Measurements from ENCODE around the gene DHX34.
A peak's percentile ranks its signal among the peaks of the same experiment; 100 is the strongest.
"Not testable (repeated sequence)": the region's sequence is repeated elsewhere in the genome, so short reads cannot be mapped to it uniquely, and the experiment has no call there.

The DHX34 gene

DNA sequence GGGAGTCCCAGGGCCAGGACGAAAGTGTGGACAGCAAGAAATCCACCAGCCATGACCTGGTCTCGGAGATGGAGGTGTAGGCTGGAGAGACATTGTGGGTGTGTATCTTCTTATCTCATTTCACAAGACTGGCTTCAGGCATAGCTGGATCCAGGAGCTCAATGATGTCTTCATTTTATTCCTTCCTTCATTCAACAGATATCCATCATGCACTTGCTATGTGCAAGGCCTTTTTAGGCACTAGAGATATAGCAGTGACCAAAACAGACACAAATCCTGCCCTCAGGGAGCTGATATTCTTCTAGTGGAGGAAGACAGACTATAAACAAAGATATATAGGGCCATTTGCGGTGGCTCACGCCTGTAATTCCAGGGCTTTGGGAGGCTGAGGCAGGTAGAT lies 7.4 kb upstream of the DHX34 start:
- Mint-ChIP-seq H3K9me3 (no peaks in the 10 kb centered on the region), H3K27me3 (ENCODE audit: low read depth) (no peaks in the 10 kb centered on the region), H3K4me1 (ENCODE audit: low read depth) (peaks cover under 1% of the 10 kb centered on the region), H3K27ac (no peak overlapping the region), H3K4me3 (no peak overlapping the region), H3K36me3 (ENCODE audit: low read depth) (no peaks in the 10 kb centered on the region)
- DNase-seq (ENCODE audit: low spot score) = no peak

DNA sequence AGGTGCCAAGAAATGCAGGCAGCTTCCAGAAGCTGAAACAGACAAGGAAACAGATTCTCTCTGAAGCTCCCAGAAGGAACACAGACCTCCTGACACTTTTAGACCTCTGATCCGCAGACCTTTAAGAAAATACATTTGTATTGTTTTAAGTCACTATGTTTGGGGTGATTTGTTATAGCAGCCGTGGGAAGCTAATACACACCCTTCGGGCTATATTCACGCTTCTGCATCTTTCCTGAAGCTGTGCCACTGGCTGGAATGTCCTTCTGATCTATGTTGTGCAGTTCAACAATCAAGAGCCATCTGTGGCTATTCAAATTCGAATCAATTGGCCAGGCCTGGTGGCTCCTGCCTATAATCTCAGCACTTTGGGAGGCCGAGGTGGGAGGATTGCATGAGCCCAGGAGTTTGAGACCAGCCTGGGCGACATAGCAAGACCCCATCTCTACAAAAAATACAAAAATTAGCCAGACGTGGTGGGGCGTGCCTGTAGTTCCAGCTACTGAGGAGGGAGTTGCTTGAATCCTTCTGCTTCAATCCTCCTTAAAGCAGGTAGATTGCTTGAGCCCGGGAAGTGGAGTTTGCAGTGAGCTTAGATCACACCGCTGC lies 5.8 kb upstream of the DHX34 start:
- no peak overlapping the region for H3K4me3 Mint-ChIP-seq
- H3K4me1 Mint-ChIP-seq (ENCODE audit: low read depth) = no peaks in the 10 kb centered on the region
- DNase-seq (ENCODE audit: low spot score) = no peak
- H3K36me3 Mint-ChIP-seq (ENCODE audit: low read depth) = no peaks in the 10 kb centered on the region
- no peaks in the 10 kb centered on the region for H3K9me3 Mint-ChIP-seq
- no peak overlapping the region for H3K27ac Mint-ChIP-seq
- H3K27me3 Mint-ChIP-seq (ENCODE audit: low read depth) = no peaks in the 10 kb centered on the region

- no peak overlapping the region for H3K4me3 Mint-ChIP-seq
- no peaks in the 10 kb centered on the region for H3K9me3 Mint-ChIP-seq
- DNase-seq (ENCODE audit: low spot score) = no peak
- no peaks in the 10 kb centered on the region for H3K36me3 Mint-ChIP-seq (ENCODE audit: low read depth)
- peaks cover 8% of the 10 kb centered on the region for H3K4me1 Mint-ChIP-seq (ENCODE audit: low read depth)
- H3K27me3 Mint-ChIP-seq (ENCODE audit: low read depth) = peaks cover 2% of the 10 kb centered on the region
- H3K27ac Mint-ChIP-seq = no peak overlapping the region
Measured at GRCh38 chr19:47344425-47344824, 4.7 kb upstream of the DHX34 start.

- not testable (repeated sequence) for H3K4me3 Mint-ChIP-seq; H3K27me3 Mint-ChIP-seq (ENCODE audit: low read depth); DNase-seq (ENCODE audit: low spot score); H3K27ac Mint-ChIP-seq; H3K9me3 Mint-ChIP-seq; H3K36me3 Mint-ChIP-seq (ENCODE audit: low read depth)
- H3K4me1 Mint-ChIP-seq (ENCODE audit: low read depth) = peaks cover 19% of the 10 kb centered on the region
Measured at GRCh38 chr19:47346024-47346423, 3.1 kb upstream of the DHX34 start.

GRCh38 chr19:47350630-47351029 lies 1.5 kb downstream of the DHX34 start:
- Mint-ChIP-seq H3K27me3 (ENCODE audit: low read depth) (peaks cover 2% of the 10 kb centered on the region), H3K36me3 (ENCODE audit: low read depth) (peaks cover 23% of the 10 kb centered on the region), H3K4me1 (ENCODE audit: low read depth) (peaks cover 26% of the 10 kb centered on the region), H3K4me3 (peak overlapping the region; percentile 37), H3K9me3 (no peaks in the 10 kb centered on the region), H3K27ac (peak overlapping the region; percentile 49)
- no peak for DNase-seq (ENCODE audit: low spot score)

- Mint-ChIP-seq H3K4me1 (ENCODE audit: low read depth) (peaks cover 26% of the 10 kb centered on the region), H3K27ac (no peak overlapping the region), H3K36me3 (ENCODE audit: low read depth) (peaks cover 31% of the 10 kb centered on the region), H3K27me3 (ENCODE audit: low read depth) (peaks cover 2% of the 10 kb centered on the region), H3K4me3 (peak overlapping the region; percentile 12), H3K9me3 (no peaks in the 10 kb centered on the region)
- DNase-seq (ENCODE audit: low spot score) = no peak
Measured at GRCh38 chr19:47351548-47351947, 2.4 kb downstream of the DHX34 start.

DNA sequence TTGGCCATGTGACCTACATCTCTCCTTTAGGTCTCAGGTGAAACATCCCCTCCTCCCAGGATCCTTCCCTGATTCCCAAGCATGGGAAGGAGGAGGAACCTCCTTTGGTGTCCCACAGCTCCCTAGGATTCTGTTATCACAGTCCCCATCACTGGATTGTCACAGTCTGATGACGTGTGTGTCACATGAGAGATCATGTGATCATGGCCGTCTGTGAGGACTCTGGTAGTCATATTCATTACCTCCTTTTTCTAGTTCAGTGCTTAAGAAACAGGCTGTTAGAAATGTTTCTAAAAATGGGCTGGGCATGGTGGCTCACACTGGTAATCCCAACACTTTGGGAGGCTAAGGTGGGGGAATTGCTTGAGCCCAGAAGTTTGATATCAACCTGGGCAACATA lies 3.0 kb downstream of the DHX34 start:
- no peak for DNase-seq (ENCODE audit: low spot score)
- Mint-ChIP-seq H3K36me3 (ENCODE audit: low read depth) (peaks cover 36% of the 10 kb centered on the region), H3K27ac (no peak overlapping the region), H3K9me3 (no peaks in the 10 kb centered on the region), H3K27me3 (ENCODE audit: low read depth) (peaks cover 2% of the 10 kb centered on the region), H3K4me1 (ENCODE audit: low read depth) (peaks cover 26% of the 10 kb centered on the region), H3K4me3 (no peak overlapping the region)

- Mint-ChIP-seq H3K36me3 (ENCODE audit: low read depth) (peaks cover 48% of the 10 kb centered on the region), H3K9me3 (no peaks in the 10 kb centered on the region), H3K27me3 (ENCODE audit: low read depth) (peaks cover 2% of the 10 kb centered on the region), H3K4me1 (ENCODE audit: low read depth) (peaks cover 26% of the 10 kb centered on the region), H3K27ac (no peak overlapping the region), H3K4me3 (no peak overlapping the region)
- DNase-seq (ENCODE audit: low spot score) = no peak
Measured at GRCh38 chr19:47353307-47353712, 4.2 kb downstream of the DHX34 start.

DNA sequence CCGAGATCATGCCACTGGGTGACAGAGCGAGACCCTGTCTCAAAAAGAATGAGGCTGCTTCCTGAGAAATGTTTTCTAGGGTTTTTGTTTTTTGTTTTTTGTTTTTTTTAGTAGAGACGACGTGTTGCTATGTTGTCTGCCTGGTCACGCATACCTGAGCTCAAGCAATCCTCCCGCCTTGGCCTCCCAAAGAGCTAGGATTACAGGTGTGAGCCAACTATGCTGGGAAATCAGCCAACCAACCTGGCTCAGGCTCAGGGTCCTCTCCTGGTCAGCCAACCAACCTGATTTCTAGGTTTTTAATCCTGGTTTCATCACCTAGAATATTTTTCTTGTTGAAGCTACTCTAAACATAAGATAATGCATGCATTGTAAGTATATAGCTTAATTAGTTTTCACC lies 7.8 kb downstream of the DHX34 start:
- H3K27me3 Mint-ChIP-seq (ENCODE audit: low read depth) = no peaks in the 10 kb centered on the region

DNA sequence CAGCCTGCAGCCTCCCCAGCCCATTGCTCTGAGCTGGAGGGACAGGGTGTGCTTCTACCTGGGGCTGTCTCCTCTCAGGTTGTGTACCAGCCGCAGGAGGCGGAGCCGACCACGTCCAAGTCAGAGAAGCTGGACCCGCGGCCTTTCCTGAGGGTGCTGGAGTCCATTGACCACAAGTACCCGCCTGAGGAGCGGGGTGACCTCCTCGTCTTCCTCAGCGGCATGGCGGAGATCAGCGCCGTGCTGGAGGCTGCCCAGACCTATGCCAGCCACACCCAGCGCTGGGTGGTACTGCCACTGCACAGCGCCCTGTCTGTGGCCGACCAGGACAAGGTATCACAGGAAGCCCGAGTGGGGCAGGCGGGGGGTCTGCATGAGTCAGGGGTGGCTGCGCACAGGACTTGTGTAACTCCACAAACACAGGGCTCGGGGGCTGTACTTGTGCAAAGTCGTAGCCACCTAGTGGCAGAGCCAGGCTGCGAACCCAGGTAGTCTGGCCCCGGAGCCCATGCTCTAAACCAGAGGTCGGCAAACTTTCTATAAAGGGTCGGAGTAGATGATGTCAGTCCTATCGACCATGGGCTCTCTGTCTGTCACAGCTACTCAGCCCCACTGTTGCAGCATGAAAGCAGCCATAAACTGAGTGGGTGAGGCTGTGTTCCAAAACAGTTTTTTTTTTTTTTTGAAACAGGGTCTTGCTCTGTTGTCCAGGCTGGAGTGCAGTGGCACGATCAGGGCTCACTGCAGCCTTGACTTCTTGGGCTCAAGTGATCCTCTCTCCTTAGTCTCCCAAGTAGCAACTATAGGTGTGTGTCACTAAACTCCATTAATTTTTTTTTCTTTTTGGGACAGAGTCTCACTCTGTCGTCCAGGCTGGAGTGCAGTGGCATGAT lies 8.9 kb downstream of the DHX34 start:
- Mint-ChIP-seq H3K9me3 (no peaks in the 10 kb centered on the region), H3K36me3 (ENCODE audit: low read depth) (peaks cover 57% of the 10 kb centered on the region), H3K4me1 (ENCODE audit: low read depth) (no peaks in the 10 kb centered on the region), H3K27ac (no peak overlapping the region), H3K27me3 (ENCODE audit: low read depth) (no peaks in the 10 kb centered on the region), H3K4me3 (no peak overlapping the region)
- DNase-seq (ENCODE audit: low spot score) = no peak

More for the DNA sequence above, 7.8 kb downstream of the DHX34 start:
- Mint-ChIP-seq H3K4me3 (no peak overlapping the region), H3K36me3 (ENCODE audit: low read depth) (peaks cover 60% of the 10 kb centered on the region), H3K4me1 (ENCODE audit: low read depth) (peaks cover 1% of the 10 kb centered on the region), H3K27ac (no peak overlapping the region), H3K9me3 (no peaks in the 10 kb centered on the region)
- DNase-seq (ENCODE audit: low spot score) = no peak

- no peaks in the 10 kb centered on the region for H3K9me3 Mint-ChIP-seq
- H3K36me3 Mint-ChIP-seq (ENCODE audit: low read depth) = peaks cover 55% of the 10 kb centered on the region
- DNase-seq (ENCODE audit: low spot score) = no peak
- H3K4me1 Mint-ChIP-seq (ENCODE audit: low read depth) = no peaks in the 10 kb centered on the region
- no peak overlapping the region for H3K27ac Mint-ChIP-seq
- no peak overlapping the region for H3K4me3 Mint-ChIP-seq
- H3K27me3 Mint-ChIP-seq (ENCODE audit: low read depth) = no peaks in the 10 kb centered on the region
Measured at GRCh38 chr19:47358936-47359335, 9.8 kb downstream of the DHX34 start.

DNA sequence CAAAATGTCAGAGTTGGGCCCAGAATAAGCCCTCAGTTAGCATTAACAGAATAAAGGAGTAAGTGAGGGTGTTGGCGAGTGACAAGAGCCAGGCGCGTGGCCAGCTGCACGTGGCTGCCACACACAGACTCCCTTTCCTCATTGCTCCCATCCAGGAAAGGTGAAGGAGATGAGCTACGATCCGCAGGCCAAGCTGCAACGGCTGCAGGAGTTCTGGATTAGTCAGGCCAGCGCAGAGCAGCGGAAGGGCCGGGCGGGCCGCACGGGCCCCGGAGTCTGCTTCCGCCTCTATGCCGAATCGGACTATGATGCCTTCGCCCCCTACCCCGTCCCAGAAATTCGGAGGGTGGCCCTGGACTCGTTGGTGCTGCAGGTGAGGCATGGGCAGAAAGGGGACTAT lies 13.2 kb downstream of the DHX34 start:
- Mint-ChIP-seq H3K4me1 (ENCODE audit: low read depth) (no peaks in the 10 kb centered on the region), H3K27ac (no peak overlapping the region), H3K9me3 (no peaks in the 10 kb centered on the region), H3K4me3 (no peak overlapping the region), H3K36me3 (ENCODE audit: low read depth) (peaks cover 40% of the 10 kb centered on the region), H3K27me3 (ENCODE audit: low read depth) (no peaks in the 10 kb centered on the region)
- DNase-seq (ENCODE audit: low spot score) = no peak

DNA sequence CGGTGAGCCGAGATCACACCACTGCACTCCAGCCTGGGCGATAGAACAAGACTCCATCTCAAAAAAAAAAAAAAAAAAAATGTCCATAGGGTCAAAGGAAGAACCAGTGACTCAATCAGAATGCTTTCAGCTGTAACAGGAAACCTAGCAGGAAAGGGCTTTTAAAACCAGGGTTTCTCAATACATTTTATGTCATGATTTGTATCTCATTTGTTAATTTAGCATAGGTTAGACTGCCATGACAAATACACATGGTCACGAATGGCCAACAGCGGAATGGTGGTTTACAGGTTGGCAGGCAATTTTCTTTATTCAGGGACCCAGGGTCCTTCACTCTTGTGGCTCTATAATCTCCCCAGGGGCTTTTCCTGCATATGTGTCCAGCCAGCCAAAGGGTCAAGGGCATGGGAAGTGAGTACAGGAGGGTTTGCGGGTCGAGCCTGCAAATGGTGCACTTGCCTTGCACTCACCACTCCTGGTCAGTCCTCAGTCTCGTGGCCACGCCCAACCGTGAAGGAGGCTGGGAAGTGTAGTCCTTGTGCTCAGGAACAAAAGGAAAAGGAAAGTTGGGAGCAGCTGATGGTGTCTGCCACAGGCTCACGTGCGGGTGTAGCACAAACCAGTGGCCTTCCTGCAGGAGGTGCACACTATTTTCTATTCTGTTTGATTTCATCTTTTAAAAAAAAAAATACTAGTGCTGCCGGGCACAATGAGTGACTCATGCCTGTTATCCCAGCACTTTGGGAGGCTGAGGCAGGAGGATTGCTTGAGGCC lies 14.8 kb downstream of the DHX34 start:
- no peak overlapping the region for H3K27ac Mint-ChIP-seq
- DNase-seq (ENCODE audit: low spot score) = no peak
- no peaks in the 10 kb centered on the region for H3K27me3 Mint-ChIP-seq (ENCODE audit: low read depth)
- H3K4me3 Mint-ChIP-seq = no peak overlapping the region
- H3K4me1 Mint-ChIP-seq (ENCODE audit: low read depth) = no peaks in the 10 kb centered on the region
- H3K36me3 Mint-ChIP-seq (ENCODE audit: low read depth) = peaks cover 26% of the 10 kb centered on the region
- no peaks in the 10 kb centered on the region for H3K9me3 Mint-ChIP-seq

- H3K4me1 Mint-ChIP-seq (ENCODE audit: low read depth); DNase-seq (ENCODE audit: low spot score); H3K9me3 Mint-ChIP-seq; H3K27me3 Mint-ChIP-seq (ENCODE audit: low read depth); H3K4me3 Mint-ChIP-seq; H3K27ac Mint-ChIP-seq: not testable (repeated sequence)
- peaks cover 22% of the 10 kb centered on the region for H3K36me3 Mint-ChIP-seq (ENCODE audit: low read depth)
Measured at GRCh38 chr19:47365455-47365854, 16.3 kb downstream of the DHX34 start.

Measured in T-helper 2 cell treated with Interferon-gamma antibody and Interleukin-4, amounts not matched to agents 5 μg/mL and 100 μg/mL, for 36 hours (primary cell).